GM10248 (cell line): Measurements from ENCODE around the gene SMYD3.

Experiments used
- CTCF ChIA-PET: fragments of 300-600 bp; sonication (Branson Sonifier 250); formaldehyde crosslinking; extraction: SDS; loops from one replicate; lab custom pipeline; 2021; ENCODE audit warnings: antibody characterized with exemption; lab: Yijun Ruan, JAX
- POLR2A ChIA-PET: fragments of 350-650 bp; sonication (Branson Sonifier 250); formaldehyde crosslinking; extraction: SDS; loops from one replicate; lab custom pipeline; 2020; ENCODE audit warnings: antibody characterized with exemption; lab: Yijun Ruan, JAX
- DNase-seq: peaks from one replicate; pipeline ENCODE4 v3.0.0; 2012; ENCODE audit errors: extremely low spot score
- CTCF ChIP-seq: IDR thresholded peaks from 2 replicates; pipeline ENCODE4 v1.5.1; 2012; ENCODE audit warnings: mild to moderate bottlenecking, low read depth; ENCODE audit errors: extremely low read depth, missing control alignments, control extremely low read depth

SMYD3 gene

DNA sequence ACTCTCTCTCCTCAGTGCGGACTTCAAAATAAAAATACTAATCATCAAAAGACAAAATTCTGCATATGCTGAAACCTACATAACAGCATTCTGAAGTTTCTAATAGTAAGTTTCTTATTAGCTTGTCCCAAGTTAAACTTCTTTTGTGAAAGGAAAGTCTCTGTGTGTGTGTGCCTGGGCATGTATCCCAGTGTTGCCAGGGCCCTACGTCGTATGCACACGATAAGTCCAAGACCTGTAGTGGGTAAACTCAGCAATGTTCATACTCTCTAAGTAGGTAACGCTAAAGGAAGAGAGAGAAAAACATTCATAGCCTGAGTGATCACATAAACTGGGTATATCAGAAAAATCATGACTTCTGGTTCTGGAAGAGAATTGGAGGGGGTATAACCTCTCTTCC, 465.7 kb downstream of the SMYD3 start:
- ChIA-PET POLR2A (no interaction called here), CTCF (interaction anchor here (0.8 to 1.5 kb wide), 4 partner anchors 9 to 257 kb away, joined by 3 to 4 read pairs (median 3); no protein-coding TSS in a partner anchor)
- DNase-seq, result no peak
- TF ChIP-seq CTCF, result no peak

GRCh38 chr1:246040200-246040890, 466.7 kb downstream of the SMYD3 start:
- ChIA-PET POLR2A (no interaction called here), CTCF (interaction anchor here (0.8 to 1.1 kb wide), 2 partner anchors 84 to 258 kb away, joined by 3 read pairs; no protein-coding TSS in a partner anchor)
- DNase-seq, result no peak
- TF ChIP-seq CTCF, result no peak

GRCh38 chr1:246039584-246039983, 467.5 kb downstream of the SMYD3 start:
- CTCF ChIA-PET, result no interaction called here
- TF ChIP-seq CTCF, result no peak
- POLR2A ChIA-PET, result no interaction called here
- no peak for DNase-seq

GRCh38 chr1:246037832-246038231, 469.2 kb downstream of the SMYD3 start:
- TF ChIP-seq CTCF, result no peak
- ChIA-PET CTCF (interaction anchor here (1.0 kb wide), 1 partner anchor 881 kb away, joined by 3 read pairs; no protein-coding TSS in a partner anchor), POLR2A (no interaction called here)
- no peak for DNase-seq

DNA sequence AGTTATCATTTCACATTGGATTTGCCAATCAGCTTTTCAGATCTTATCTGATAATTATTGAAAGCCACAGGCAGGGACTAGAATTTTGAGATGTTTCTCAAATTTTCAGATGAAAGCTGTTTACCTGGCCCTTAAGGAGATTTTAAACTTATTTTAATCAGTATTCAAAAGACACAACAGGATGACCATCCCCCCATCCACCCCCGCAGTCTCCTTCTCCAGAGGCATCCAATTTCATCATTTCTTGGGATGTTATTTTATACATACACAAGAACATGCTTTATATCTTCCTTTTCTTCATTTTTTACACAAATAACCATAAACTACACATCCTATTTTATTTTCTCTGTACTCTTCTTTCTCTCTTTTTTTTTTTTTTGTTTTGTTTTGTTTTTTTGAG, 470.9 kb downstream of the SMYD3 start:
- no peak for DNase-seq
- no peak for TF ChIP-seq CTCF
- CTCF ChIA-PET, result interaction anchor here (0.9 kb wide), 1 partner anchor 55 kb away, joined by 3 read pairs; no protein-coding TSS in a partner anchor
- POLR2A ChIA-PET, result no interaction called here

- ChIA-PET POLR2A (no interaction called here), CTCF (no interaction called here)
- no peak for TF ChIP-seq CTCF
- DNase-seq, result no peak
Measured at GRCh38 chr1:246035060-246035541, 472.0 kb downstream of the SMYD3 start.
